HL-60/S4 (cell line): ENCODE measurements around the gene MALT1.
"Not testable (repeated sequence)": the region's sequence is repeated elsewhere in the genome, so short reads cannot be mapped to it uniquely, and the experiment has no call there.

Experiments
- in situ Hi-C: fragments of 300-500 bp; cut with MboI; formaldehyde crosslinking; loops from 2 replicates; pipeline ENCODE4 v1.14.3; 2022; ENCODE audit warnings: low sequenced_read_pairs

MALT1 gene

GRCh38 chr18:58732471-58732870 lies 61.2 kb downstream of the MALT1 start:
- in situ Hi-C loops, result no loop called here

GRCh38 chr18:58733866-58734265 lies 62.6 kb downstream of the MALT1 start:
- in situ Hi-C loops, result no loop called here

DNA sequence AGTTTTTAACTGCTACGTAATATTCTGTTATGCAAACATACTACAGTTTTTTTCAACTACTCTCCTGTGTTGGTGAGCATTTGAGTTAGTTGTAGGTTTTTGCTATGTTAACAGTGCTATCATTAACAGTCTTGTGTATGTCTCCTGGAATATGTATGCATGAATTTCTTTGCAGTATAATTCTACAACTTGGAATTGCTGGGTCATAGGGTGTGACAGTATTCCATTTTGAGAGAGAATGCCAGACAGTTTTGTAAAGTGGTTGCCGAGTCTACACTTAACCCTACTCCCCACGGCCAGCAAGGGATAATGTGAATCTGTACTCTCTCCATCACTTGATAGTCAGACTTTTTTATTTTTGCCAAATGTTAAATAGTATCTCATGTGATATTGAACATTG lies 67.1 kb downstream of the MALT1 start:
- in situ Hi-C loops, result no loop called here

GRCh38 chr18:58745914-58746313 lies 74.6 kb downstream of the MALT1 start:
- in situ Hi-C loops, result no loop called here

DNA sequence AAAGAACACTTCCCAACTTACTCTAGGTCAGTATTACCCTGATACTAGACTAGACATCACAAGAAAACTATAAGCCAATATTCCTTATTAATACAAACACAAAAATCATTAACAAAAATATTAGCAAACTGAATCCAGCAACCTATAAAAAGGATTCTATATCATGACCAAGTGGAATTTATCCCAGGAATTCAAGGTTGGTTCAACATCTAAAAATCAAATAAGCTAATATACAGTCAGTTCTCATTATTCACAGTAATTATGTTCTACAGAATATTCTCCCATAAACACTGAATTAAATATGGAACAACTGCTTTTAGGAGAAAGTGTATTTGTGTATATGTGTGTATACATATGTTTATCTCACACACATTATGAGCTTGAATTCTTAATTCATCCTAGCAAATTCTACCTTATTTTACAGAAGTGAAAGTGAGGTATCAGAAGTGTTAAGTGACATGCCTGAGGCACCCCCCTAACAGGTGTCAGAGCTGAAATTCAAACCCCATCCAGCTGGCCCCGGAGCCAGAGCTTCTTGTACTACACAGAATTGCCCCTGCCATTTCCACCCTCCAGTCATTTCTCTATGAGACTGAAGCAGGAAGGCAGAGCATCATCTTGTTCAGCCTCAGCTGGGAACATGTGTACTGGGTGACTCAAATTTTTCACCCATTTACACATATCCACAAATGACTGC lies 77.8 kb downstream of the MALT1 start:
- in situ Hi-C loops, result no loop called here

DNA sequence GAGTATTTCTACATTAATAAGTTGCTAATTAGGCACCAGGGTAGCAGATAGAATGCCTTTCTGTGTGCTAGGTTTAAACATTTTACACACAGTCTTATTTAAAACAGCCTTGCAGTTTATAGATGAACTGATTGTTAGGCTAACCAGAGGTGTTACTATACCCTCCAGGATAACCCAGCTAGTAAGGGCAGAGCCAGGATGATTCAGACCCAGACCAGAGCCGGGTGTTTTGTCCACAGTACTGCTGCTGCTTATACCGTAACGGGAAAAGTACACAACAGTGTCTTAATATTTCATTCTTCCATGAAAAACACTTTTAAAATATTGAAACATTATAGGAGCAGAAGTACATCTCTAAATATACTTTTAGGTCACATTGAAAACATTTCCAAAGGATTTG lies 82.7 kb downstream of the MALT1 start:
- in situ Hi-C loops, result no loop called here

GRCh38 chr18:58754544-58755068 lies 83.3 kb downstream of the MALT1 start:
- in situ Hi-C loops, result no loop called here

DNA sequence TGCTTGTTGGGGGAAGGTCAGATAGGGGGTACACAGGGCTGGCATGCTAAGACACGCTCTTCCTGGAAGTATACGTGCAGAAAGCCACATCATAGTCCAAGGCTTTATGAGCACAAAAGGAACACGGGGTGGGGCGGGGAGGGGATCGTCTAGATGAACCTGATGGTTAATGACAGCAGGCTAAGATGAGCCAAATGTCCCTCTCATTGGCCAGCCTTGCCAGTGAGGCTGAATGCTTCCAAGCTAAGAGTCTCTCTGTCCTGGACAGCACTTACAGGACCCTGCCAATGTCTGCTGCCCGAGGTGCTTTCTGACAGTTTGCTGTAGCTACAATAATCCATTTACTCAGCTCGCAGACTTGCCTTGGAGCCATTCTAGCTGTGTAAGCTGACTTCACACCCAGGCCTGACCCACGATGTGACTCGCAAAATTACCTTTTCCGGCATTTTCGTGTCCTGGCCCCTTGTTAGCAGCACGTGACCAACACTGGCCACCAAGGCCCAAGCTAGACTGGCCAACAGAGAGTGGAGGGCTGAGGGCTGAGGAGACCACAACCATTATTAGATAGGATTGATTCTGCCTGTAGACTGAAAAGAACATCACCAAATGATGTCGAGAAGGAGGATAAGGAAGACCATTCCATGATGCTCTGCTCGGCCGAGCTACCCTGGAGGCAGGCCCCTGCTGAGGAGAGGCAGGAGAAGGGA lies 84.2 kb downstream of the MALT1 start:
- in situ Hi-C loops, result no loop called here

DNA sequence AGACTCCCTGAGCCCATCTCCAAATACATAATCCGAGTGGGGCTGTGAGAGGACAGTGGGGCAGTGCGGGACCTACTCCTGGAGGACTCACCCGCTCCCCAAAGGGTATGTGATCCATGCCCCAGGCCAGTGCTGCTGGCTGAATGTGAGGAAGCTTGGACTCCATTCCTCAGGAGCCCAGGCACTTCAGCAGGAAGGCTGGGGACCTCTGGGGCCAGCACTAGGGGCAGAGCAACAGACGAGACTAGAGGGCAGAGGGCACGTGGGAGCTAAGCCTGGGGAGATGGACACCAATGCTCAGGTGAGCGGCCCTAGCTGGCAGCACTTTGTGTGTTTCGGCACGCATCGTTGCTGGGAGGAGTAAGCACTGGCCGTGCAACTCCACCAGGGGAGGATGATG lies 84.9 kb downstream of the MALT1 start:
- in situ Hi-C loops, result no loop called here

DNA sequence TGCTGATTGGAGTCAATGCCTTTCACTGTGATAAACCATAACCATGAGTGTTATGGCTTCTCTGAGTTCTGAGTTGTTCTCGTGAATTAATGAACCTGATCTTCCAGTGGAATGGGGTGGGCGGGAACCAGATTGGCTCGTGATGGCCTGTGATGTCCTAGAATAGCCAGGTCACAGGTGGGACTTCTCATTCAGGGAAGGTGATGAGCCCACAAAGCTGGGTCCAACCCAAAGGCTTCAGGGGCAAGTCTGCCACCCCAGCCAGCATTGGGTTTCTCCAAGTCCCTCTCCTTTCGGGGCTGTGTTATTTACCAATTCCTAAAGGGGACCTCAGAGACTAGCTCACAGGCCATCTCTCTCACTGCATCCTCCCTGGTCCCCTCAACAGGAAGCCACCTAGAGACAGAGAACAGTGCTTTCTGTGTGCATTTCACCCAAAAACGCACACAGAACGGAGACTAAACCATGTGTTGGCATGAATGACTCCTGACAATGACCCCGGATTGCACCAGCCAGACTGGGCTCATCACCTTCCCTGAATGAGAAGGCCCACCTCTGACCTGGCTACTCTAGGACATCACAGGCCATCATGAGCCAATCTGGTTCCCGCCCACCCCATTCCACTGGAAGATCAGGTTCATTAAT lies 85.5 kb downstream of the MALT1 start:
- in situ Hi-C loops, result no loop called here

GRCh38 chr18:58757351-58757750 lies 86.1 kb downstream of the MALT1 start:
- in situ Hi-C loops, result not testable (repeated sequence)

DNA sequence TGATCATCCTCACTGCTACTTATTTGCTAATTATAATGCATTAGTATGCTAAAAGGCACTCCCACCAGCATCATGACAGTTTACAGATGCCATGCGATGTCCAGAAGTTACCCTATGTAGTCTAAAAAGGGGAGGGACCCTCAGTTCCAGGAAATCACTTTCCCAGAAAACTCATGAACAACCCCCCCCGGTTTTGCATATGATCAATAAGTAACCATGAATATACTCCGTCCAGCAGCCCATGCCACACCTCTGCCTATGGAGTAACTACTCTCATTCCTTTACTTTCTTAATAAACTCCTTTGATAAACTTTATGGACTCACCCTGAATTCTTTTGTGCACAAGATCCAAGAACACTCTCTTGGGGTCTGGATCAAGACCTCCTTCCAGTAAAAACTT lies 86.8 kb downstream of the MALT1 start:
- in situ Hi-C loops, result no loop called here

GRCh38 chr18:58758606-58759005 lies 87.3 kb downstream of the MALT1 start:
- in situ Hi-C loops, result no loop called here

DNA sequence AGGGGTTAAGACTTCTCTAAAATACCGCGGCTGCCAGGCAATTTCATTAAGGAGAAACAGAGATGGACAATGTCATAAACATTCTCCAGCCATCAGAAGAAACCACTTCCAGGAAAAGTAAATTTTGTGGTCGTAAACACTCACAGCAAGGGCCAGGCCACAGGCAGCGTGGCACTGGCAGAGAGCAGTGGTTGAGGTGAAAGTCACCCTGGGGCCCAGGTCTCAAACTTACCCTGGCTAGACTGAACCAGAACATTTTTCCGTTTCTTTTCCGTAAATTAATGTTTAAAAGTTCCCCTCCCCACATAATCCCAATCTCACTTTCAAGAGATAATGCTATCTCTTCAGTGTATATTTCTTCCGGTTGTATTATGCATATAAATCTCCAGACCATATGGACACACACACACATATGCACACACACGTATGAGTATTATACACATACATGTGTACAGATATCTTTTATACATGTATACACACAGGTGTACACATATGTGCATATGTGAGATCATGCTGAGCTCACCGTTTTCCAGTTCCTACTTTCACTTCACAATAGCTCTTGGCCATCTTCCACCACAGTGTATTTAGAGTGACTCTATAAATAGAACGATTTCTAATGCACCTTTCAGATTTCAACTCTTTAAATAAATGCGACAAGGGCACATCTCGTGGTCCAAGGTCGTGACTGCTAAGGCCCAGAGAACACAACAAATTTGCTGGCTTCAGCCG lies 90.1 kb downstream of the MALT1 start:
- in situ Hi-C loops, result loop anchor here (10.0 kb wide), 1 partner anchor 237 kb away; no protein-coding TSS in a partner anchor

DNA sequence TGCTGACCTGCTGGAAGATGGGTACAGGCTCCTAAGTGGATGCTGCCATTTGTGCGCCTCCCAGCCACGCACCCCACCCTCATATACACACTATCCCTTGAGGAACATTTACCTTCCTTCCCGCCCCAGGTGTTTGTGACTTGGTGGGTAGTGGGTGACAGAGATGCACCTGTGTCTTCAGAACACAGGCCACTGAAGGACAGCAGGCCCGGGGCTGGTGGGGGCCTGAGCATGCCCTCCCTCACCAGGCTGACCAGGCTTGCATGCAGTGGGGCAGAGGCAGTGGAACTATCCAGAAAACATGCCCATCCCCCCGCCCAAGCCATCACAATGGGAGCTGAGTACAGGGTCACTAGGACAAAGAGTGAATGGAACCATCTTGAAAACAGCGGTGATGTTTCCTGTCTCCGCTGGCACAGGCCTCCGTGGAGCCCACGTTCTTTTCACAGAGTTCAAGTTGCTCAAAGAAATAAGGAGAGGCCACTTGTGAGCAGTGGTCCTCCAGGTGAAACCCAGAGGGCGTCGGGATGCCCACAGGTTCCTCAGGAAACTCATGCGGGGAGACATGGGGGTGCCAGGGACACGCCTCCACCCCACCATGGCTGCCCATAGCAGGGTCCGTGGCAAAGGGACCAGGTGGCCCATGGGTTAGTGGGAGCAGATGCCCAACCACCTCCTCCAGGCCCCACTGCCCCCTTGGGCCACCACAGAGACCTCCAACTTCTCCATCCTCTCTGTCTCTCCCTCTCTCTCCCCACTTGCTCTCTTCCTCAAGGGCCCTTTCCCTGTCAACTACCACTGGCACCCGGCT lies 90.9 kb downstream of the MALT1 start:
- in situ Hi-C loops, result loop anchor here (10.0 kb wide), 1 partner anchor 237 kb away; no protein-coding TSS in a partner anchor

DNA sequence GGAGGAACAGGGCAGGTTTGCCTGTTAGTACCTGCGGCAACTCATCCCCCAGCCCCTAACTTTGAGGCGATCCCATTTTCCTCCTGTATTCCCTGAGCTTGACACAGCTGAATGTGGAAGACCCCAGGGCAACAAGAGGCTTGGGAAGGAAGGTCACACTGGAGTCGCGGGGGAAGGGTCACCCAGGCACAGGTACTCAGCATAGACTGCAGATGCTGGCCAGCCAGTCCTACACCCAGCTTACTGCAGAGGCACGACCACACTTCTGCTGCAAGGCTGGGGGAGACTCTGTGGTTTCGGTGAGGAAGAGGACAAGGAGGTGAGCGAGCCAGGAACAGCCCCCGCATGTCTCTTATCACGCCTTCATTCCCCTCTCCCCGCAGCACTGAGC lies 91.5 kb downstream of the MALT1 start:
- in situ Hi-C loops, result loop anchor here (10.0 kb wide), 1 partner anchor 238 kb away; no protein-coding TSS in a partner anchor

DNA sequence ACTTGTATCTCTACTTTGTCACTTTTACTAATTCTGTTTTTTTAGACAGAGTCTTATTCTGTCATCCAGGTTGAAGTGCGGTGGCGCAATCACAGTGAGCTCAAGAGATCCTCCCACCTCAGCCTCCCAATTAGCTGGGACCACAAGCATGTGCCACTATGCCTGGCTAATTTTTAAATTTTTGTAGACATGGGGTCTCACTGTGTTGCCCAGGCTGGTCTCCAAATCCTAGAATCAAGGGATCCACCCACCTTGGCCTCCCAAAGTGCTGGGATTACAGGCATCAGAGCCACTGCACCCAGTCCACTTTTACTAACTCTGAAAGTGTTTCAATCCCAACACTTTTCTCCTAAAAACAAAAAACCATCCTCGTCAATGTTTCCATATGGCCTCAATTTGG lies 94.9 kb downstream of the MALT1 start:
- in situ Hi-C loops, result loop anchor here (10.0 kb wide), 1 partner anchor 241 kb away; no protein-coding TSS in a partner anchor

DNA sequence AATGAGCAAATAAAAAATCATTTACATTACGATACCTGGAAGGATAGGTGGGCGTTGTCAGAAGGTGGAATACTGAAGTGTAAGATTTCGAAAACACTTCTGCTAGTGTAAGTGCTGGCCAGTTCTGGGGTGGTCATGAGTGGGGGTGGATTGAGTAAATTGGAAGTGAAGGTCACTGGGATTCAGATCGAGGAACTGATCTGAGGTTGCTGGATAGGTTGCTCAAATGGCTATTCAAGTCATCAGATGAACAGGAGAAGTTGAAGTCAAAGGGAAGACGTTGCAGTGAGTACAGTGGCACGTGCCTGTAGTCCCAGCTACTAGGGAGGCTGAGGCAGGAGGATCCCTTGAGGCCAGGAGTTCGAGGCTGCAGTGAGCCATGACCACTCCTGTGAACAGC lies 95.7 kb downstream of the MALT1 start:
- in situ Hi-C loops, result loop anchor here (10.0 kb wide), 1 partner anchor 242 kb away; no protein-coding TSS in a partner anchor

DNA sequence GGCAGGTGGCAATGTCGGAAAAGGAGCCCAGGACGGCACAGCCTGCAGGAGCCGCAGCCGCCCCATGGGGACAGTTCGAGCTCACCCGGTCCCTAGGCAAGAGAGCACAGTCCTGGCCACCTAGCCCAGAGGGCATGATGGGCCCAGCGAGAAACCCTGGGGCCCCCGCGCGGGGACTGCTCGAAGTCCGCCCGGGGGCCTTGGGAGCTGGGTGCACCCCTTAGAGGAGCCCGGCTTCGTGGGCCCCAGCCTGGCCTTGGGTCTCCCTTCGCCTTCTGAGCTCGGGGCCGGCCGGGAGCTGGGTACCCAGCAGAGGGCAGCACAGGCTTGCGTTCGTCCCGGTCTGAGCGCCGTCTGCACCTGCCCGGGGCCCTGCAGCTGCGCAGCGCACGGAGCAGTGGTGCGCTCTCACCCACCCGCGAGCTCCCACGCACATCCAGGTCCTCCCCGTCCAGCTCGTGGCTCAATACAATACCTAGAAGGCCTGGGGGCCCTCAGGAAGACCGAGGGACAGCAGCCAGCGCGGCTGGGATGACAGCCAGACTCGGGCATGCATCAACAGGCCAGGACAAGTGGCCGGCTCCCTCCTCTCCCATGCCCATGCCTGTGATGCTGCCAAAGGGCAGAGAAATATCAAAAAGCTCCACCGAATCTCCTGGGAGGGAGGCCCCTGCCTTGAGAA lies 97.2 kb downstream of the MALT1 start:
- in situ Hi-C loops, result loop anchor here (10.0 kb wide), 1 partner anchor 244 kb away; no protein-coding TSS in a partner anchor
